ENCODE data around the gene ACTL8. TPM values are rescaled to one million over a fixed set of nuclear protein-coding genes. Genes with fewer than 3 reads are reported as not detected.

The ACTL8 gene
- total RNA-seq, 1 experiment from 2014 or later, result 0.51 TPM

GRCh38 chr1:17829579-17829978 is 74.4 kb downstream of the ACTL8 start:
- DNase-seq (ENCODE audit: low spot score), result peak; percentile 48
- in situ Hi-C loops (cut with HindIII; ENCODE audit: low sequenced_read_pairs), result no loop called here

DNA sequence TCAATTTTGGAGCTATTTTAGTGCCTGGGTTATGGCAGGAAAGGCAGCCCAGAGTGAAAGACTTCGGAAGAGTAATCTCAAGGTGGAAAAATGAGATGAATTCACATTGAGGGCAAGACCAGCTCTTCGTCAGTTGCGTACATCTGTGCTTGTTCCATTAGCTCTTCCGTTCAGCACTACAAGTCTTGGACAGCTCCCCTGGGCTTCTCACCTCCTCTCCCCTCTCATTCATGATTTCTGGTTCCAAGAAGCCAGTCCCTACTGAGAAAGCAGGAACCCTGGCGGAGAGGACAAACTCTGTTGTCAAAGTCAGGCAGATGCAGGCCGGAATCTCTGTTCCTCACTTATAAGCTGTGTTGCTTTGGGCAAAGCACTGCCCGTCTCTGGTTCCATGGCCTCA is 76.5 kb downstream of the ACTL8 start:
- in situ Hi-C loops (cut with HindIII; ENCODE audit: low sequenced_read_pairs), result no loop called here
- no peak for DNase-seq (ENCODE audit: low spot score)

GRCh38 chr1:17833661-17834501 is 78.7 kb downstream of the ACTL8 start:
- no peak for DNase-seq (ENCODE audit: low spot score)
- in situ Hi-C loops (cut with HindIII; ENCODE audit: low sequenced_read_pairs), result no loop called here

GRCh38 chr1:17834561-17835100 is 79.5 kb downstream of the ACTL8 start:
- DNase-seq (ENCODE audit: low spot score), result no peak
- in situ Hi-C loops (cut with HindIII; ENCODE audit: low sequenced_read_pairs), result no loop called here

DNA sequence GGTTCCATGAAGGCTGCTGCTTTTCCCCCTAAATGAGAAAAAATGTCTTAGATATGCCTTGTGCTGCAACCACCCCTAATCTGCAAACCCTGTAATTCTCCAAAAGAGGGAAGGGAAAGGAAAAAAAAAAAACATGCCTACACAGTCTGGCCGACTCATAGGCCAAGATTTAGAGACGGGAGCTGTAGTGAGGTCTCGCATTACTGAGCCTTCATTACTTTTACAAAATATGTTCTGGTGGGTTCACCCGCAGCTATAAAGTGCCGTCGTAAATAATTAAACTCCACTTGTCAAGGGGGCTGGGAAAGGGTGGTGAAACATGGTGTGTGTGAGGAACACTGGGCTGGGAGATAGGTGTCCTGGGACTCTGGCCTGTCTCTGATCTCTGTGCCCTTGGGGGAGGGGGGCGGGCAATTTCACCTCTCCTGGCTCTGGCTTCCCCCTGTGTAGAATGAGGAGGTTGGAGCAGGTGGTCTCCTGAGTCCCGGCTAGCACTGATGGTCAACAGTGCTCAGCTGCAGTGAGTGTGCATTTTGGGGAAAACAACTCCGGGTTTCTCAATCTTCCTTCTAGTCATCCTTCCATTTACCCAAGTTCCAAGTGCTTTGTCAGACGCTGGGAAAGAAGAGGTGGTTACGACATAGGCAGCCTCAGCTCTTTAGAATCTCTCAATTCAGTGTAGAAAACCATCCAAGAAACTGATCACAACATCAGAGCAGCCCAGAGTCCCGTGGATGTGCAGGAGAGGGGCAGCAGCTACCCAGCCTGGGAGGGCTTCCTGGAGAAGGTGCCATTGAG is 82.3 kb downstream of the ACTL8 start:
- in situ Hi-C loops (cut with HindIII; ENCODE audit: low sequenced_read_pairs), result no loop called here
- no peak for DNase-seq (ENCODE audit: low spot score)

DNA sequence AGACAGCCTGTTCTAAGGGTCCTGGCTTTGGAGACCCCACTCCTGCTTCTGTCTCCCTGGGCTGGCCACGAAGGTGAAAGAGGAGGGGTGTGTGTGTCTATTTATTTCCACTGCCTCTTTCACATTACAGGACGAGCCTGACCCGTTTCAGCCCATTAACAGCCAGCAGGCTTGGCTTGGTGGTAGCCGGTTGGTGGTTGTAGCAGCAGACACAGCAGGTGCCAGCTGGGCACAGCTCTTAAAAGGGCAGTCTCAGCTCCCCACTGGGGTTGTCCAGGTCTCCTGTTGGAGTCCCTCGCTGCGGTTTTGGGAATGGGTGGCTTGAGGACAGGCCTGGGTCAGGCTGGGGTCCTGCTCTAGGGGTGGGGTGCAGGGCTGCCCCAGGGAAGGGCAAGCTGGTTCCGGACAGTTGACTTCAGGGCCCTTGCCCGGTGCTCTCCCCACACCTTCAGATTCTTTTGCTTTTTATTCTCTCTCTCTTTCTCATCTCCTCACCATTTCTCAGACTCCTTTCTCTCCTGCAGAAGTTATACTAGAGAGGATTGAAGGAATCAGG is 84.6 kb downstream of the ACTL8 start:
- peak; percentile 85 for DNase-seq (ENCODE audit: low spot score)
- in situ Hi-C loops (cut with HindIII; ENCODE audit: low sequenced_read_pairs), result no loop called here

DNA sequence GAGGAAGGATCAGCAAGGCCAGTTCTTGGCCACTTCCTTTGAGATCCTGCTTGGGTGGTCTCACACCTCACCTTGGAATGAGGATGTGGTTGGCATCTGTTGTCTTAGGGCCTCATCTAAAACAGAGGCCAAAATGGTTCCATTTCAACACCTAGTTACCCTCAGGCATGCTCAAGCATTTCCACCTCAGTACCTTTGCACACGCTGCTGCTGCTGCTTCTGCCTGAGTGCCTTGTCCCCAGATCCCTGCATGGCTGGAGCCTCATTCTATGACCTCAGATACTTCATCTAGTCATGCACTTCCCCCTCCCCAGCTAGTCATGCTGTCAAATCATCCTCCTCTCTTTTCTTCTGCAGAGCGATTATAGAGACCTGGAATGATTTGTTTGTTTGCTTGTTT is 86.8 kb downstream of the ACTL8 start:
- no peak for DNase-seq (ENCODE audit: low spot score)
- in situ Hi-C loops (cut with HindIII; ENCODE audit: low sequenced_read_pairs), result no loop called here

DNA sequence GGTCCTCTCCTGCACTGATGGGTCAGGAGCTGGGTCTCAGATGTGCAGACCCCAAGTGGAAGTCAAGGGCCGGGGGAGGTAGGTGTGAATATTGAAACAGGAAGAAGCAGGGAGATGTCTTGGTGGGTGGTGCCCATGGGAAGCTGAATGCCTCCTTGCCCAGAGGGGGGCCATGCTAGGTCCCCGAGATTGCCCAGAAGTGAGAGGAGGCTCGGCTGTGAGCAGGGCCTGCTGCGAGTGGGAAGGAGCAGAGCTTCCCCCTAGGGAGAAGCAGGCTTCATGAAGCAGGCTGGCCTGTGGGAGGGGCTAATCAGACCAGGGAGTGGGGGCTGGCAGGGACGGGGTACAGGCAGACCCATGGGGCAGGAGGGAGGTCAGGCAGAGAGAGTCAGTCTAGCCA is 87.6 kb downstream of the ACTL8 start:
- no peak for DNase-seq (ENCODE audit: low spot score)
- in situ Hi-C loops (cut with HindIII; ENCODE audit: low sequenced_read_pairs), result no loop called here

DNA sequence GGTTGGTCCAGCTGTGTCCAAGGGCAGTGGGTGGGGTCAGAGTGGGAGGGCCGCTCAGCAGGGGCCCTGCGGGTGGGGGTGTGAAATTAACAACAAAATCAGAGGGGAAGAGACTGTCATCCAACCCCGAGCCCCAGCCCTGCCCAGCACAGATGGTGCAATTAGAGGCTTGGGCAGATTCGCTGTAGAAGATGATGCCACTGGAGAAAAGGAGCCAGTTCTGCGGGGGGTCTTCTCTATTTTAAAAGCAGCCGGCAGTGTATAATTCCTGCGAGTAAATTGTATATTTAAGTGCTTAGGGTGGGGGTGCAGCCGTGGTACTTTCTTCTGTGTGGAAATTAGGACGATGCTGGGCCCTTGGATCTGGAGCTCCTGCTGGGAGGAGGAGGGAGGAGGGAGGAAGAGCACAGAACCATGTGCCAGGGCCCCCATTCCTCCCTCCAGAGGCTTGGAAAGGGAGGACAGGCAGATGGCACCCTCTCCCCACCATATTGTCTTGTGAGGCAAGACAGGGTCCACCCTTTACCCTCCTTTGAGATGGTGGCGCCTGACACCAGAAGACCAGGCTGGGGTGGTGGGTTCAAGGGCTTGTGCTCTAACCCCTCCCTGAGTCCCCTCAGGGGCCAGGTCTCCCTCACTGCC is 89.2 kb downstream of the ACTL8 start:
- in situ Hi-C loops (cut with HindIII; ENCODE audit: low sequenced_read_pairs), result no loop called here
- peak; percentile 71 for DNase-seq (ENCODE audit: low spot score)

GRCh38 chr1:17845583-17845982 is 90.5 kb downstream of the ACTL8 start:
- in situ Hi-C loops (cut with HindIII; ENCODE audit: low sequenced_read_pairs), result no loop called here
- DNase-seq (ENCODE audit: low spot score), result no peak

DNA sequence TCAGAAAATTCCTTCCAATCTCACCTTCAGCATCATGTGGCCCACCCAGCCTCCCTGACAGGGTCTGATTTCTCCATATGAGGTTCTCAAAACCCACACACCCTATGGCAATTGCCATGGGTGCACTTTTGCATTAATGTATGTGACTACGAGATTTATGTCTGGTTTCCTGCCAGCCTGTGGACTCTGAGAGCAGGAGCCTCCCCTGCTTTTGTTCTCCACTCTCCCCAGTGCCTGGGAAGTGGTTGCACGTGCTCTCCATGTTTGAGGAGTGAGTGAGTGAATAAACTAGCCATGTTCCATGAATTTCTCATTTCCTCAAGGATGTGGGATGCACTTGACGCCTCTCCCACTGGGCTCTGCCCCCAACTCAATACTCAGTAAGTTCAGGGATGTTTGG is 91.2 kb downstream of the ACTL8 start:
- DNase-seq (ENCODE audit: low spot score), result no peak
- in situ Hi-C loops (cut with HindIII; ENCODE audit: low sequenced_read_pairs), result no loop called here

- in situ Hi-C loops (cut with HindIII; ENCODE audit: low sequenced_read_pairs), result no loop called here
- DNase-seq (ENCODE audit: low spot score), result peak; percentile 21
These were observed 92.0 kb downstream of the ACTL8 start for GRCh38 chr1:17847111-17847510.

DNA sequence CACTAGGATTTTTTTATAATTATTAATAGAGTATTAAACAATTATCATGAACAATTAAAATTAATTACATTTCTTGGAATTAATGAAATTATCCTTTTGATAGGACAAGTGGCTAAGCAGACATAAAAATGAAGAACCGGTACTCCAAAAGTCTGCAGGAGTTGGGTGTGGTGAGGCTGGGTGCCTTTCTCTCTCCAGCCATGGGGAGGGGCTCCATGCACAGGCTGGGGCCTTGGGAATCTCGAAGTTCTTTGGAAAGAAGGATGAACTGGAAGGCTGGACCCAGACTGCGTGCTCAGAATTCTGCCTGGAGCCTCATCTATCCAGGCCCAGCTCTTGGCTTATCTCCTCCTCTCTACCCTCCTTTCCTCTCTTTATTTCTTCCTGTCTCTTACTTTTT is 94.1 kb downstream of the ACTL8 start:
- in situ Hi-C loops (cut with HindIII; ENCODE audit: low sequenced_read_pairs), result no loop called here
- DNase-seq (ENCODE audit: low spot score), result no peak

- DNase-seq (ENCODE audit: low spot score), result no peak
- in situ Hi-C loops (cut with HindIII; ENCODE audit: low sequenced_read_pairs), result no loop called here
These were observed 95.9 kb downstream of the ACTL8 start for GRCh38 chr1:17851056-17851455.

DNA sequence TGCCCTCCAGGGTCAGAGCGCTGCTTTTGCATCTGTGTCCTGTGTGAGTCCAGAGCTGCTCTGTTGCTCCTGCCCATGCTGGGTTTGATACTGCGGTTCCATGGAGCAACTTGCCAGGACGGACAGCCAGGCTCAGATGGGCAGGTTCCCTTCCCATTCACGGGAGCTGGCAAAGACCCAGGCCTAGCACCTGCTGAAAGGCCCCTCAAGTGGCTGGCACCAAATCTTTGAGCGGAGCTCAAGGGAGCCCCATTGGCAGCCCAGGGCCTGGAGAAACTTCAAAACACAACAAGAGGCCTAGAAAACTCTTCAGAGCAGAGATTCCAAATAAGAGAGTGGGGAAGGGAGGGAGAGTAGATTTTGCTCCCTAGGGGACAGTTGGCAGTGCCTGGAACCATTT is 97.2 kb downstream of the ACTL8 start:
- in situ Hi-C loops (cut with HindIII; ENCODE audit: low sequenced_read_pairs), result no loop called here
- DNase-seq (ENCODE audit: low spot score), result peak; percentile 59

DNA sequence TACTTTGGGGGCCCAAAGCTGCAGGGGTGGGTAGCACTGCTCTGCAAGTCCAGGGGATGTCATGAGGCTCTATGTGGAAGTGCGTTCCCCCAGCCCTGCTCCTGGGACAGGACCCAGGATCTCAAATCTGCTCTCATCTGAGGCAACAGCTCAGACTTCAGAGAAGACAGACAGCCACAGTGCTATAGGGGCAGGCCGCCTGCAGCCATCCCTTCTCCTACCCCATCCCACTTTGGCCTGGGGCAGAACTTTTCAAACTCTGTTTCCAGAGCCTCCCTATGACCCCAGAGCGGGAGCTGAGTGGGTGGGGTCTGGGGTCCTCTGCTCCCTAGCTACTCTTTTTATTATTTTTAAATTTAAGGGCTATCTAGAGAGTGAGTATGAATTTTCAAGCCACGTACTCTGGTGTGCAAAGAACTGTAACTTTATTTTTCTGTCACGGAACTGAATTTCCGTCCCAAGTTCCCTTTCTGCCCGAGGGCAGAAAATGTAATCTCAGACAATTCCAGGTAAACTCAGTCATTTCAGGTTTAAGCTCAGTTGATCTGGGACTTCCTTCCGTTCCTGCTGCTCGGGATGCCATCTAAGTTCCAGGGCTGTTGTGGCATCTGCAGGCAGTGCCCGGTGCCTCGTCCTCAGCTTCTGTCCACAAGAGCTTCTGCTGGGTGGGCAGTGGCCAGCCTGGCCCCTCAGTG is 98.3 kb downstream of the ACTL8 start:
- no peak for DNase-seq (ENCODE audit: low spot score)
- in situ Hi-C loops (cut with HindIII; ENCODE audit: low sequenced_read_pairs), result no loop called here

DNA sequence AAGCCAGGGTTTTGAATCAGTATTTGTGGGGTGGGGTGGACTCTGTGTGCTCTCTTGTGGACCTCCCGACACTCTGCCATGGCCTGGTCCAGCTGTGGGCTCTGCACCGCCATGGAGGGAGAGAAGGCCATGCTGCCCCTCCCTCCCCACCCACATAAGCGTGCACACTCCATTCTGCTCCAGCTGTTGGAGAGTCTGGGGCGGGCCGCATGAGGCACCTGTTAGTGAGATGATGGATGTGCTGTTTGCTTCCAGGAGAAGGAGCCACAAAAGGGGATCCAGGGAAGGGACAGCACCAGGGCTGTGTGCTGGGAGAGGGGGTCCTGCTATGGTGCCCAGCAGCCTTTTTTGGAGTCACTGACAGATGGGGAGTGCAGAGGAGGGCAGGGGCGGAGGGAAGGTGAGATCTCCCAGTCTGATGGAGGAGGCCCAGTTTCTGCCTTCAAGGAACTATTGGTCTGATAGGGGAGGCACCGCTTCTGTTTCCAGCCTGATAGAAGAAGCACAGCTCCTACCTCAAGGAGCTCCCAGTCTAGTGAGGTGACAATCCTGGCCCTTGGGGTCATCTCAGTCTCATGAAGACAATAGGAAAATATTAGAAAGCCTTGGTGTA is 101.5 kb downstream of the ACTL8 start:
- in situ Hi-C loops (cut with HindIII; ENCODE audit: low sequenced_read_pairs), result no loop called here
- no peak for DNase-seq (ENCODE audit: low spot score)

DNA sequence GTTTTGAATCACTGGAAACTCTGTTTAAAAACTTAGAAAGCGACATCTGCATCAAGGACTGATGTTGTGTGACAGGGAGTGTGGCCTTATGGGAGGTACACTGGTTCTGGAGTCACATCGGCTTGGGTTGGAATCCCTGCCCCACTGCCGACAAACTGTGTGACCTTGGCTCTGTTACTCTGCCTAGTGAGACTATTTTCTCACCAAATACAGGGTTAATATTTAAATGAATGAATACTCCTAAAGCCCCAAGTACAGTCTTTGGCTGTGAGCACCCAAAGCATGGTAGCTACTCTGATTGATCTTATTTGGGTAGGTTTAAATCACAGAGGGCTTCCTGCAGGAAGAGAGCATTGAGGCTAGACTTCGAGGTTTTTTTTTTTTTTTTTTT is 102.0 kb downstream of the ACTL8 start:
- in situ Hi-C loops (cut with HindIII; ENCODE audit: low sequenced_read_pairs), result no loop called here
- DNase-seq (ENCODE audit: low spot score), result no peak

- no peak for DNase-seq (ENCODE audit: low spot score)
- in situ Hi-C loops (cut with HindIII; ENCODE audit: low sequenced_read_pairs), result no loop called here
These were observed 102.9 kb downstream of the ACTL8 start for GRCh38 chr1:17857996-17858395.

All from G401 (cell line).